Smooth muscle cell (in vitro differentiated cells): ENCODE measurements around the gene EMC10. TPM values are rescaled to one million over a fixed set of nuclear protein-coding genes. Genes with fewer than 3 reads are reported as not detected.

Experiments
- DNase-seq: peaks from one replicate; lab custom pipeline; 2025; ENCODE audit not compliant: unreplicated experiment; lab: John Stamatoyannopoulos, UW
- H2AFZ ChIP-seq: fragments of 200-600 bp; sonication (generic); 2 replicates; pipeline ENCODE4 v1.6.0; 2016; ENCODE audit warnings: antibody characterized with exemption, low read depth, mild to moderate bottlenecking
- H3F3A ChIP-seq: fragments of 200-600 bp; sonication (generic); 2 replicates; pipeline ENCODE4 v1.6.0; 2017; ENCODE audit warnings: antibody characterized with exemption, low read depth
- H3K27ac ChIP-seq: fragments of 200-600 bp; sonication (generic); 2 replicates; pipeline ENCODE4 v1.5.1; 2016; ENCODE audit warnings: low read depth, mild to moderate bottlenecking
- H3K27me3 ChIP-seq: fragments of 200-600 bp; sonication (generic); 2 replicates; pipeline ENCODE4 v1.6.1; 2016; ENCODE audit warnings: low read depth, mild to moderate bottlenecking
- H3K36me3 ChIP-seq: fragments of 200-600 bp; sonication (generic); 2 replicates; pipeline ENCODE4 v1.5.1; 2016; ENCODE audit warnings: low read depth
- H3K4me1 ChIP-seq: fragments of 200-600 bp; sonication (generic); 2 replicates; pipeline ENCODE4 v1.5.1; 2016; ENCODE audit warnings: low read depth
- H3K4me2 ChIP-seq: fragments of 200-600 bp; sonication (generic); 2 replicates; pipeline ENCODE4 v1.6.0; 2016; ENCODE audit warnings: mild to moderate bottlenecking
- H3K4me3 ChIP-seq: fragments of 200-600 bp; sonication (generic); 2 replicates; pipeline ENCODE4 v1.5.1; 2016; ENCODE audit warnings: mild to moderate bottlenecking
- H3K79me2 ChIP-seq: fragments of 200-600 bp; sonication (generic); 2 replicates; pipeline ENCODE4 v1.6.0; 2016; ENCODE audit warnings: low read depth, mild to moderate bottlenecking
- H3K9ac ChIP-seq: fragments of 200-600 bp; sonication (generic); 2 replicates; pipeline ENCODE4 v1.6.0; 2016; ENCODE audit warnings: low read depth
- H3K9me3 ChIP-seq: fragments of 200-600 bp; sonication (generic); replicated peaks from 2 replicates; pipeline ENCODE4 v1.5.1; 2016; ENCODE audit warnings: low read depth
- H4K20me1 ChIP-seq: fragments of 200-600 bp; sonication (generic); 2 replicates; pipeline ENCODE4 v1.6.0; 2016; ENCODE audit warnings: low read depth
- CTCF ChIP-seq: fragments of 200-600 bp; sonication (generic); IDR thresholded peaks from 2 replicates; pipeline ENCODE4 v1.5.1; 2017; ENCODE audit warnings: borderline replicate concordance, mild to moderate bottlenecking, antibody characterized with exemption; ENCODE audit not compliant: insufficient read depth, poor library complexity, severe bottlenecking
- WGBS: methylation state at CpG from one replicate; pipeline ENCODE4 v1.1.7; 2016; ENCODE audit warnings: low lambda C conversion rate; 5-methylcytosine and 5-hydroxymethylcytosine counted together
- polyA plus RNA-seq: library from polyadenylated mRNA; unstranded; fragments of >200 nt; fragmentation: Nextera tagmentation; extraction: Ambion mirVana; gene quantifications from 2 replicates; pipeline ENCODE4 v1.2.1, GENCODE V29; 2016
- total RNA-seq: library from RNA; depleted of rRNA; stranded (reverse); fragments of >200 nt; gene quantifications from 2 replicates; pipeline ENCODE4 v1.2.3, GENCODE V29; 2014

Gene EMC10
- total and polyA plus RNA-seq, 2 experiments from 2014 or later: 18.0 to 51.7 TPM

- WGBS: 97% methylated on average over 10 of the region's 10 CpGs
- H3K4me2 ChIP-seq: no peak overlapping the region
- TF ChIP-seq CTCF: no peak
- H3K36me3 ChIP-seq: no peaks in the 10 kb centered on the region
- H3K9me3 ChIP-seq: no peaks in the 10 kb centered on the region
- H3F3A ChIP-seq: no peaks in the 10 kb centered on the region
- no peaks in the 10 kb centered on the region for H3K4me1 ChIP-seq
- no peak for DNase-seq
- no peaks in the 10 kb centered on the region for H3K27me3 ChIP-seq
- no peak overlapping the region for H3K4me3 ChIP-seq
- peaks cover 14% of the 10 kb centered on the region for H4K20me1 ChIP-seq
- H3K9ac ChIP-seq: no peak overlapping the region
- no peak overlapping the region for H3K27ac ChIP-seq
- no peak overlapping the region for H2AFZ ChIP-seq
- peaks cover 7% of the 10 kb centered on the region for H3K79me2 ChIP-seq
These were observed 6.6 kb downstream of the EMC10 start for GRCh38 chr19:50482916-50483315.

- no peaks in the 10 kb centered on the region for H3K4me1 ChIP-seq
- WGBS: 98% methylated on average over 10 of the region's 10 CpGs
- H3K9me3 ChIP-seq: no peaks in the 10 kb centered on the region
- H3K9ac ChIP-seq: no peak overlapping the region
- no peaks in the 10 kb centered on the region for H3F3A ChIP-seq
- H3K27me3 ChIP-seq: no peaks in the 10 kb centered on the region
- no peak for DNase-seq
- TF ChIP-seq CTCF: no peak
- no peak overlapping the region for H3K4me3 ChIP-seq
- H3K36me3 ChIP-seq: no peaks in the 10 kb centered on the region
- H4K20me1 ChIP-seq: no peaks in the 10 kb centered on the region
- H3K4me2 ChIP-seq: no peak overlapping the region
- no peak overlapping the region for H2AFZ ChIP-seq
- no peak overlapping the region for H3K27ac ChIP-seq
- H3K79me2 ChIP-seq: no peaks in the 10 kb centered on the region
These were observed 9.1 kb downstream of the EMC10 start for GRCh38 chr19:50485284-50485955.

- H3K9me3 ChIP-seq: no peaks in the 10 kb centered on the region
- no peak overlapping the region for H3K4me2 ChIP-seq
- H3K79me2 ChIP-seq: no peaks in the 10 kb centered on the region
- H3K36me3 ChIP-seq: no peaks in the 10 kb centered on the region
- no peak overlapping the region for H3K4me3 ChIP-seq
- H3F3A ChIP-seq: no peaks in the 10 kb centered on the region
- no peaks in the 10 kb centered on the region for H4K20me1 ChIP-seq
- H3K27me3 ChIP-seq: no peaks in the 10 kb centered on the region
- H3K4me1 ChIP-seq: no peaks in the 10 kb centered on the region
- no peak overlapping the region for H3K27ac ChIP-seq
- peak; percentile 56 for TF ChIP-seq CTCF
- WGBS: 78% methylated on average over 17 of the region's 18 CpGs
- H3K9ac ChIP-seq: no peak overlapping the region
- H2AFZ ChIP-seq: no peak overlapping the region
- no peak for DNase-seq
These were observed 10.7 kb downstream of the EMC10 start for GRCh38 chr19:50486823-50487515.
